Activated CD8-positive, alpha-beta T cell treated with anti-CD3 and anti-CD28 coated beads for 36 hours (primary cell): ENCODE measurements around the gene PCSK9. TPM values are rescaled to one million over a fixed set of nuclear protein-coding genes. Genes with fewer than 3 reads are reported as not detected.

ENCODE experiments used
- ATAC-seq: fragments of 200-7000 bp; cut with Tn5 transposase; one replicate; pipeline ENCODE4 v1.10.0; 2021; ENCODE audit warnings: mild to moderate bottlenecking, moderate library complexity
- CTCF ChIA-PET: fragments of 350-600 bp; sonication (Branson Sonifier 250); formaldehyde crosslinking; loops from one replicate; lab custom pipeline; 2021; ENCODE audit warnings: antibody characterized with exemption; lab: Charles Lee
- POLR2A ChIA-PET: fragments of 350-600 bp; sonication (Branson Sonifier 250); formaldehyde crosslinking; loops from one replicate; lab custom pipeline; 2021; ENCODE audit warnings: antibody characterized with exemption; lab: Charles Lee
- DNase-seq: peaks from one replicate; pipeline ENCODE4 v3.0.0-alpha.2; 2020
- H3K27ac Mint-ChIP-seq: one replicate; pipeline ENCODE4 v1.8.0; 2021; ENCODE audit warnings: mild to moderate bottlenecking, mixed read lengths
- H3K27me3 Mint-ChIP-seq: one replicate; pipeline ENCODE4 v1.8.0; 2021; ENCODE audit warnings: mixed read lengths
- H3K36me3 Mint-ChIP-seq: one replicate; pipeline ENCODE4 v1.8.0; 2021; ENCODE audit warnings: low read depth, mixed read lengths
- H3K4me1 Mint-ChIP-seq: one replicate; pipeline ENCODE4 v1.8.0; 2021; ENCODE audit warnings: low read depth, mixed read lengths
- H3K4me3 Mint-ChIP-seq: one replicate; pipeline ENCODE4 v1.8.0; 2021; ENCODE audit warnings: mild to moderate bottlenecking, moderate library complexity, mixed read lengths
- H3K9me3 Mint-ChIP-seq: one replicate; pipeline ENCODE4 v1.8.0; 2021; ENCODE audit warnings: mixed read lengths
- CTCF ChIP-seq: fragments of 200-600 bp; IDR thresholded peaks from one replicate; pipeline ENCODE4 v1.8.0; 2022; ENCODE audit warnings: antibody characterized with exemption, mild to moderate bottlenecking
- intact Hi-C: fragments of 100-400 bp; cut with micrococcal nuclease; formaldehyde crosslinking; loops from one replicate; pipeline ENCODE4 v1.10.0; 2022
- total RNA-seq, 2 experiments: library from RNA; stranded (reverse); gene quantifications; one replicate each; pipeline ENCODE4 v1.2.3, GENCODE V29; 2021

Gene PCSK9
- total RNA-seq, 2 experiments from 2014 or later = not detected

- CTCF ChIA-PET = interaction anchor here (1.0 kb wide), 1 partner anchor 201 kb away, joined by 3 read pairs; no protein-coding TSS in a partner anchor
- Mint-ChIP-seq H3K4me3 (no peak overlapping the region), H3K27ac (no peak overlapping the region), H3K9me3 (no peaks in the 10 kb centered on the region), H3K4me1 (peaks cover 27% of the 10 kb centered on the region), H3K36me3 (peaks cover 54% of the 10 kb centered on the region), H3K27me3 (no peaks in the 10 kb centered on the region)
- intact Hi-C loops = no loop called here
- no peak for TF ChIP-seq CTCF
- POLR2A ChIA-PET = no interaction called here
- DNase-seq (no peak), ATAC-seq (no peak)
These were observed 37.0 kb downstream of the PCSK9 start for GRCh38 chr1:55076356-55076755.

GRCh38 chr1:55078470-55078869 lies 39.1 kb downstream of the PCSK9 start:
- H3K27ac Mint-ChIP-seq = no peak overlapping the region
- POLR2A ChIA-PET = no interaction called here
- intact Hi-C loops = no loop called here
- no peaks in the 10 kb centered on the region for H3K9me3 Mint-ChIP-seq
- CTCF ChIA-PET = no interaction called here
- peaks cover 9% of the 10 kb centered on the region for H3K4me1 Mint-ChIP-seq
- peaks cover 41% of the 10 kb centered on the region for H3K36me3 Mint-ChIP-seq
- TF ChIP-seq CTCF = no peak
- H3K27me3 Mint-ChIP-seq = no peaks in the 10 kb centered on the region
- no peak overlapping the region for H3K4me3 Mint-ChIP-seq
- ATAC-seq (no peak), DNase-seq (no peak)

DNA sequence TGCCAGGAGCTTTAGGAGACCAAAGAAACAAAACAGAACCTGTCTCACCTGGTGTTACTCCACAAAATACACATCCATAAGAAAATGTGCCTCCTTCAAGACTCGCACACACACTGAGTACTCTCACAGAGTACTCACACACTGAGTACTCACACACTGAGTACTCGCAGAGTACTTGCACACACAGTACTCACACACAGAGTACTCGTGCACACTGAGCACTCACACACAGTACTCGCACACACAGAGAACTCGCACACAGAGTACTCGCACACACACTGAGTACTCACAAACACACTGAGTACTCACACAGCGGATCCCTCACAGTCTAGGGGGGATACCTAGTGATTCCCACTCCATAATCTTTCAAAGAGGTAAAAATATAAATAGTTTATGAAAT lies 40.3 kb downstream of the PCSK9 start:
- peaks cover 3% of the 10 kb centered on the region for H3K4me1 Mint-ChIP-seq
- DNase-seq (no peak), ATAC-seq (no peak)
- intact Hi-C loops = no loop called here
- no peaks in the 10 kb centered on the region for H3K9me3 Mint-ChIP-seq
- POLR2A ChIA-PET = no interaction called here
- no peak overlapping the region for H3K27ac Mint-ChIP-seq
- no peaks in the 10 kb centered on the region for H3K27me3 Mint-ChIP-seq
- CTCF ChIA-PET = interaction anchor here (1.2 kb wide), 1 partner anchor 9 kb away, joined by 3 read pairs; no protein-coding TSS in a partner anchor
- TF ChIP-seq CTCF = no peak
- peaks cover 36% of the 10 kb centered on the region for H3K36me3 Mint-ChIP-seq
- no peak overlapping the region for H3K4me3 Mint-ChIP-seq

- ChIA-PET POLR2A (no interaction called here), CTCF (interaction anchor here (0.7 kb wide), 1 partner anchor 199 kb away, joined by 3 read pairs; no protein-coding TSS in a partner anchor)
- TF ChIP-seq CTCF = no peak
- peaks cover 34% of the 10 kb centered on the region for H3K36me3 Mint-ChIP-seq
- H3K4me1 Mint-ChIP-seq = no peaks in the 10 kb centered on the region
- ATAC-seq = no peak
- intact Hi-C loops = no loop called here
- DNase-seq = no peak
- no peak overlapping the region for H3K4me3 Mint-ChIP-seq
- no peak overlapping the region for H3K27ac Mint-ChIP-seq
- no peaks in the 10 kb centered on the region for H3K9me3 Mint-ChIP-seq
- no peaks in the 10 kb centered on the region for H3K27me3 Mint-ChIP-seq
These were observed 42.0 kb downstream of the PCSK9 start for GRCh38 chr1:55081188-55081904.

GRCh38 chr1:55081905-55082296 lies 42.6 kb downstream of the PCSK9 start:
- POLR2A ChIA-PET = no interaction called here
- intact Hi-C loops = no loop called here
- Mint-ChIP-seq H3K9me3 (no peaks in the 10 kb centered on the region), H3K27me3 (no peaks in the 10 kb centered on the region), H3K27ac (no peak overlapping the region), H3K36me3 (peaks cover 30% of the 10 kb centered on the region), H3K4me3 (no peak overlapping the region), H3K4me1 (no peaks in the 10 kb centered on the region)
- no peak for TF ChIP-seq CTCF
- DNase-seq = no peak
- ATAC-seq = no peak
- CTCF ChIA-PET = no interaction called here
